DOHH2 (cell line): ENCODE results near the gene C4BPA.

Source experiments
- EZH2phosphoT487 ChIP-seq: fragments of 200-600 bp; sonication (generic); IDR thresholded peaks from 2 replicates; pipeline ENCODE4 v1.6.1; 2017; ENCODE audit warnings: borderline replicate concordance, mild to moderate bottlenecking, antibody characterized with exemption, low read length, moderate library complexity, mixed read lengths
- TF ChIP-seq, protein P1 (sequence below): fragments of 200-600 bp; sonication (generic); IDR thresholded peaks from one replicate; pipeline ENCODE4 v1.5.1; 2014; ENCODE audit warnings: antibody characterized with exemption, mild to moderate bottlenecking, low read depth, low read length; ENCODE audit not compliant: poor library complexity, severe bottlenecking

- TF ChIP-seq, protein P1, sequence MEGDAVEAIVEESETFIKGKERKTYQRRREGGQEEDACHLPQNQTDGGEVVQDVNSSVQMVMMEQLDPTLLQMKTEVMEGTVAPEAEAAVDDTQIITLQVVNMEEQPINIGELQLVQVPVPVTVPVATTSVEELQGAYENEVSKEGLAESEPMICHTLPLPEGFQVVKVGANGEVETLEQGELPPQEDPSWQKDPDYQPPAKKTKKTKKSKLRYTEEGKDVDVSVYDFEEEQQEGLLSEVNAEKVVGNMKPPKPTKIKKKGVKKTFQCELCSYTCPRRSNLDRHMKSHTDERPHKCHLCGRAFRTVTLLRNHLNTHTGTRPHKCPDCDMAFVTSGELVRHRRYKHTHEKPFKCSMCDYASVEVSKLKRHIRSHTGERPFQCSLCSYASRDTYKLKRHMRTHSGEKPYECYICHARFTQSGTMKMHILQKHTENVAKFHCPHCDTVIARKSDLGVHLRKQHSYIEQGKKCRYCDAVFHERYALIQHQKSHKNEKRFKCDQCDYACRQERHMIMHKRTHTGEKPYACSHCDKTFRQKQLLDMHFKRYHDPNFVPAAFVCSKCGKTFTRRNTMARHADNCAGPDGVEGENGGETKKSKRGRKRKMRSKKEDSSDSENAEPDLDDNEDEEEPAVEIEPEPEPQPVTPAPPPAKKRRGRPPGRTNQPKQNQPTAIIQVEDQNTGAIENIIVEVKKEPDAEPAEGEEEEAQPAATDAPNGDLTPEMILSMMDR = no peak
- TF ChIP-seq EZH2phosphoT487 = no peak
These were observed 15.9 kb upstream of the C4BPA start for GRCh38 chr1:207088161-207088560.
